HG03520 (cell line): ENCODE data around the gene TPO.
"Not testable (repeated sequence)": the region's sequence is repeated elsewhere in the genome, so short reads cannot be mapped to it uniquely, and the experiment has no call there.

Source experiments
- ATAC-seq: cut with Tn5 transposase; IDR thresholded peaks from one replicate; pipeline ENCODE4 v1.9.1; 2021; ENCODE audit warnings: mild to moderate bottlenecking, moderate library complexity; ENCODE audit not compliant: unreplicated experiment

The TPO gene

GRCh38 chr2:1548910-1549673 lies 135.8 kb downstream of the TPO start:
- ATAC-seq, result no peak

- no peak for ATAC-seq
Observed at GRCh38 chr2:1550076-1550475, 136.8 kb downstream of the TPO start.

- ATAC-seq, result peak; percentile 49
Observed at GRCh38 chr2:1550658-1551316, 137.5 kb downstream of the TPO start.

GRCh38 chr2:1551905-1552304 lies 138.6 kb downstream of the TPO start:
- ATAC-seq, result no peak

- no peak for ATAC-seq
Observed at GRCh38 chr2:1552611-1553010, 139.3 kb downstream of the TPO start.

GRCh38 chr2:1553671-1554295 lies 140.5 kb downstream of the TPO start:
- ATAC-seq, result no peak

GRCh38 chr2:1556286-1556685 lies 143.0 kb downstream of the TPO start:
- no peak for ATAC-seq

GRCh38 chr2:1556776-1557466 lies 143.7 kb downstream of the TPO start:
- ATAC-seq, result no peak

GRCh38 chr2:1557467-1557820 lies 144.2 kb downstream of the TPO start:
- ATAC-seq, result no peak

- no peak for ATAC-seq
Observed at GRCh38 chr2:1559589-1560175, 146.4 kb downstream of the TPO start.

- no peak for ATAC-seq
Observed at GRCh38 chr2:1561259-1561658, 148.0 kb downstream of the TPO start.

- ATAC-seq, result no peak
Observed at GRCh38 chr2:1561811-1562421, 148.7 kb downstream of the TPO start.

- ATAC-seq, result no peak
Observed at GRCh38 chr2:1563084-1563857, 150.0 kb downstream of the TPO start.

GRCh38 chr2:1563943-1564891 lies 151.0 kb downstream of the TPO start:
- ATAC-seq, result no peak

GRCh38 chr2:1567556-1568344 lies 154.5 kb downstream of the TPO start:
- no peak for ATAC-seq

GRCh38 chr2:1568345-1568668 lies 155.0 kb downstream of the TPO start:
- not testable (repeated sequence) for ATAC-seq

- ATAC-seq, result no peak
Observed at GRCh38 chr2:1569879-1570450, 156.7 kb downstream of the TPO start.
